Upper lobe of left lung (tissue), 6 donors: Measurements from ENCODE around the gene CD248. TPM values are rescaled to one million over a fixed set of nuclear protein-coding genes. Genes with fewer than 3 reads are reported as not detected.

Experiments used
- ATAC-seq, 2 donors: fragments of 200-7000 bp; cut with Tn5 transposase; one replicate each; pipeline ENCODE4 v1.9.1; 2022; ENCODE audit warnings: mild to moderate bottlenecking in 2 of 2, moderate library complexity in 2 of 2; ENCODE audit not compliant: low FRiP score in 2 of 2
- DNase-seq, 2 donors: peaks; one replicate each; pipeline ENCODE4 v3.0.0-alpha.2; 2019 to 2020
- H3K27ac ChIP-seq, 4 donors: fragments of 200-600 bp; sonication (generic); one replicate each; pipeline ENCODE4 v1.5.1; 2016 to 2019
- H3K27me3 ChIP-seq, 4 donors: fragments of 200-600 bp; sonication (generic); one replicate each; pipeline ENCODE4 v1.5.1; 2017 to 2019
- H3K36me3 ChIP-seq, 4 donors: fragments of 200-600 bp; sonication (generic); one replicate each; pipeline ENCODE4 v1.5.1; 2016 to 2019
- H3K4me1 ChIP-seq, 4 donors: fragments of 200-600 bp; sonication (generic); one replicate each; pipeline ENCODE4 v1.5.1; 2018 to 2019
- H3K4me3 ChIP-seq, 4 donors: fragments of 200-600 bp; sonication (generic); one replicate each; pipeline ENCODE4 v1.5.1; 2017 to 2019; ENCODE audit warnings: mild to moderate bottlenecking in 2 of 4, moderate library complexity in 1 of 4
- H3K9me3 ChIP-seq, 4 donors: fragments of 200-600 bp; sonication (generic); one replicate each; pipeline ENCODE4 v1.5.1; 2018 to 2019
- CTCF ChIP-seq, 6 experiments: fragments of 450-650 bp in 4 of 6; fragments of 200-600 bp in 2 of 6; sonication (generic) in 2 of 6; IDR thresholded peaks; one replicate each; pipeline ENCODE4 v1.5.1; 2016 to 2019; ENCODE audit warnings: antibody characterized with exemption in 6 of 6
- EP300 ChIP-seq, 4 donors: sonication (generic); formaldehyde crosslinking; IDR thresholded peaks; one replicate each; pipeline ENCODE4 v1.5.1; 2017; ENCODE audit warnings: antibody characterized with exemption in 4 of 4, control low read depth in 2 of 4
- POLR2A ChIP-seq, 4 donors: fragments of 450-650 bp; IDR thresholded peaks; one replicate each; pipeline ENCODE4 v1.5.1; 2016 to 2017; ENCODE audit warnings: antibody characterized with exemption in 4 of 4, mild to moderate bottlenecking in 2 of 4
- POLR2AphosphoS5 ChIP-seq, 2 donors: sonication (generic); formaldehyde crosslinking; IDR thresholded peaks; one replicate each; pipeline ENCODE4 v1.5.1; 2017; ENCODE audit warnings: antibody characterized with exemption in 2 of 2
- WGBS, 2 donors: methylation state at CpG; one replicate each; pipeline ENCODE4 v1.1.5; 2017 to 2018; 5-methylcytosine and 5-hydroxymethylcytosine counted together
- total RNA-seq, 6 donors: library from RNA; depleted of rRNA in 4 of 6; stranded (reverse); fragments of >200 nt in 4 of 6; gene quantifications; one replicate each; pipeline versions ENCODE4 v1.1.0 to v1.2.1, GENCODE V29; 2016 to 2021
- donor health status: DM: no; HTN: no; CAD: no; lungs with moderate emphysema.
- donor health status: DM: no; HTN: yes; CAD: no; lungs with severe emphysema.

Gene CD248
- total RNA-seq, 6 donors from 2014 or later = 0.59 to 85.6 (median 6.5) TPM

GRCh38 chr11:66293777-66294625 is 22.8 kb downstream of the CD248 start:
- Histone ChIP-seq H3K4me3 (no peak overlapping the region), H3K27ac (no peak overlapping the region), H3K36me3 (no peaks in the 10 kb centered on the region), H3K4me1 (peaks cover 11 to 26% (median 14%) of the 10 kb centered on the region in 4 donors), H3K27me3 (peaks cover 0 to 35% (median 9%) of the 10 kb centered on the region in 4 donors), H3K9me3 (no peaks in the 10 kb centered on the region)
- TF ChIP-seq CTCF (IDR thresholded peaks at IDR 0.05) = no peak
- TF ChIP-seq POLR2A (IDR thresholded peaks at IDR 0.05) = no peak
- no peak for TF ChIP-seq EP300 (IDR thresholded peaks at IDR 0.05)
- ATAC-seq (no peak), DNase-seq (no peak)
- WGBS, 2 donors = 83 to 87% methylated on average over 6 to 27 of the region's 30 CpGs

- Histone ChIP-seq H3K27ac (no peak overlapping the region), H3K27me3 (peaks cover 0 to 35% (median 9%) of the 10 kb centered on the region in 4 donors), H3K36me3 (no peaks in the 10 kb centered on the region), H3K9me3 (no peaks in the 10 kb centered on the region), H3K4me1 (peaks cover 11 to 28% (median 14%) of the 10 kb centered on the region in 4 donors), H3K4me3 (no peak overlapping the region)
- TF ChIP-seq CTCF (IDR thresholded peaks at IDR 0.05) = no peak
- no peak for TF ChIP-seq EP300 (IDR thresholded peaks at IDR 0.05)
- no peak for TF ChIP-seq POLR2A (IDR thresholded peaks at IDR 0.05)
- TF ChIP-seq POLR2AphosphoS5 (IDR thresholded peaks at IDR 0.05) = no peak
- DNase-seq (no peak), ATAC-seq (no peak)
- 79 to 89% methylated on average over 4 of the region's 4 CpGs for WGBS, 2 donors
Measured at GRCh38 chr11:66293352-66293751, 23.5 kb downstream of the CD248 start.

- 50 to 56% methylated on average over 7 to 13 of the region's 17 CpGs for WGBS, 2 donors
- Histone ChIP-seq H3K36me3 (no peaks in the 10 kb centered on the region), H3K9me3 (no peaks in the 10 kb centered on the region), H3K27me3 (peaks cover 0 to 35% (median 9%) of the 10 kb centered on the region in 4 donors), H3K4me1 (peaks cover 16 to 35% (median 21%) of the 10 kb centered on the region in 4 donors), H3K4me3 (no peak overlapping the region), H3K27ac (no peak overlapping the region)
- DNase-seq (no peak), ATAC-seq (no peak)
- TF ChIP-seq POLR2AphosphoS5 (IDR thresholded peaks at IDR 0.05) (no peak), CTCF (IDR thresholded peaks at IDR 0.05) (no peak), EP300 (IDR thresholded peaks at IDR 0.05) (no peak)
Measured at GRCh38 chr11:66292543-66293332, 24.1 kb downstream of the CD248 start.

GRCh38 chr11:66291706-66292542 is 24.9 kb downstream of the CD248 start, which contains the start of gene TMEM151A:
Gene TMEM151A, plus strand, starts transcription at chr11:66291894. Its CDS starts 120 bp downstream, at chr11:66292014.
- H3K4me1 ChIP-seq = peaks cover 23 to 43% (median 27%) of the 10 kb centered on the region in 4 donors
- no peaks in the 10 kb centered on the region for H3K9me3 ChIP-seq
- no peak for TF ChIP-seq CTCF (IDR thresholded peaks at IDR 0.05)
- no peak for TF ChIP-seq POLR2AphosphoS5 (IDR thresholded peaks at IDR 0.05)
- TF ChIP-seq POLR2A (IDR thresholded peaks at IDR 0.05) = no peak
- no peak for TF ChIP-seq EP300 (IDR thresholded peaks at IDR 0.05)
- H3K27ac ChIP-seq = no peak within 1 kb of the TSS
- ATAC-seq = no peak
- 0 to 1% methylated on average over 1 to 47 of the region's 95 CpGs for WGBS, 2 donors
- peaks cover 0 to 35% (median 9%) of the 10 kb centered on the region in 4 donors for H3K27me3 ChIP-seq
- peak within 1 kb of the TSS; percentile 42 to 54 (median 45) for H3K4me3 ChIP-seq
- no peaks in the 10 kb centered on the region for H3K36me3 ChIP-seq
- peak in 1 of 2 donors; percentile 89 for DNase-seq
